Measurements from ENCODE around the gene SREBF1. TPM values are rescaled to one million over a fixed set of nuclear protein-coding genes. Genes with fewer than 3 reads are reported as not detected.

Gene SREBF1
- polyA plus RNA-seq, 6 donors from 2014 or later, result 4.8 to 10.0 (median 5.4) TPM

DNA sequence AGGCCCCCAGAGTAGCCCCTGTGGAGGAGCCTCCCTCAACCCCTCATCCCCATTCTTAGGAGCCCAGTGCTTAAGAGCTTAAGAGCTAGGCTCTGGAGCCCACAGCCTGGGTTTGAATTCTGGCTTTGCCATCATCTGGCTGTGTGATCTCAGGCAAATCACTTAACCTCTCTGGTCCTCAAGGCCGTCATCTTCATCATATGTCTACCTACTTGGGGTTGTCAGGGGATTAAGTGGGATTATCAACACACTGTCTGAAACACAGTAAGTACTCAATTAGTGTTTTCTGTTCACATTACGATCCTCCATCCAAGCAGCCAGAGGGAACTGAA lies 4.8 kb downstream of the SREBF1 start:
- H3K4me1 Mint-ChIP-seq, result peaks cover 35 to 47% (median 44%) of the 10 kb centered on the region in 3 donors
- H3K36me3 Mint-ChIP-seq, result no peaks in the 10 kb centered on the region
- no peaks in the 10 kb centered on the region for H3K9me3 Mint-ChIP-seq
- ATAC-seq (ENCODE audit: low read depth in 2 of 2) (no peak), DNase-seq (no peak)
- H3K4me3 Mint-ChIP-seq, result peak overlapping the region in 1 of 8 donors; percentile 4
- H3K27ac Mint-ChIP-seq, result peak overlapping the region in 2 of 6 donors; percentile 56 to 66
- H3K27me3 Mint-ChIP-seq, result no peaks in the 10 kb centered on the region

DNA sequence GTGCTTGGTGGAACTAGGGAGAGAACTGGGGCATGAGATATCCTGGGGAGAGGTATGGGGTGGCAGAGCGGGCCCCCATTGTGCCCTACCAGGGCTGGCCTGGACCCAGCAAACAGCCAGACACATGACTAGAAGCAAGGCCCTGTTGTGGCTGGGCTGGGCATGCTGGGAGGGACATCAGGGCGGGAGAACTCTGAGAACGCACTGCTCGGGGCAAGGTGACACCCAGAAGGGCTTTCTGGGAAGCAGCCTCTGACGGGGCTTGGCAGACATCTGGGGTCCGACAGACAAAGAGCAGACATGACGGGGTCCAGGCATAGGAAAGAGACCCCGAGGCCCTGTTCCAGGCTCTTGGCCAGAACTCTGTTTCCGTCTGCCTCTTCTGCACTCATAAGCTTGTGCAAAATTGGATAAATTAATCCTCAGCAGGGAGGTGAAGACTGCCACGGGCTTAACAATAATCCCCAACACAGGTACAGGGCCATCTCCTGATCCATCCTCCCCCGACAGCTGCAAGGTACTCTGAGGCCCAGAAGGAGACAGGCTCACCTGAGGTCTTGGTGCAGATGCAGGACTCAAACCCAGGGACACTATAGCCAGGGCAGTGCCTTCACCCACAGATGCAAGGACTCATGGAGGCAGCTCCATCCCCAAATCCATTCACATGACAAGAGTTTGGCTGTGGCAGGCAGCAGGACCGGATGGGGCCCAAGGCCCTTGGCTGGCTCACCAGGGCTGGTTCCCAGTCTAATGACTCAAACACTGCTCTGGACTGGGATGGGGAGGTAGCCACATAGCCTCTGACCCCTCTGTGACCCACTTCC lies 5.4 kb downstream of the SREBF1 start:
- Mint-ChIP-seq H3K4me1 (peaks cover 39 to 51% (median 47%) of the 10 kb centered on the region in 3 donors), H3K27ac (peak overlapping the region in 2 of 6 donors; percentile 65 to 76)
- no peak for ATAC-seq (ENCODE audit: low read depth in 2 of 2)

DNA sequence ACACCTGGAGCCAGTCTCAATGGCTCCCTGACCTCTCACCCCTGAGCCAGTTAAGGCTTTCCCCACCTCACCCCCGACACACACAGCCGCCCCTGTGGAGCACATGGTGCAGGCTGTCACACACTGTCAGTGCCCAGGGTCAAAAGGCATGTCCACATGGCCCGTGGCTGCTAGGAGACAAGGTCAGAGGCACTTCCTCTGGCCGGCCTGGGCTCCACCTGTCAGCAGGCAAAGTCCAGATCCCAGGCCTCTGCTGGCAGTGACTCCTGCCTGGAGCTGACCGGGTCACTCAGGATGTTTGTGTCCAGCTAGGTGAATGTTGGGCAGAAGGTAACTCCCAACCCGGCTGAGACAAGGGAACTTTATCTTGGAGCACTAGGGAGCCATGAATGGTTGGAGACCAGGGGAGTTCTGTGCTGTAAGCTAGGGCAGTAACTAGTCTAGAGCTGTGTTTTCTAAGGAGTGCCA lies 6.0 kb downstream of the SREBF1 start:
- peaks cover 42 to 53% (median 49%) of the 10 kb centered on the region in 3 donors for H3K4me1 Mint-ChIP-seq
- ATAC-seq (ENCODE audit: low read depth in 2 of 2) (no peak), DNase-seq (no peak)
- H3K27ac Mint-ChIP-seq, result peak overlapping the region in 1 of 6 donors; percentile 76
- peak overlapping the region in 2 of 8 donors; percentile 39 to 40 for H3K4me3 Mint-ChIP-seq
- H3K36me3 Mint-ChIP-seq, result no peaks in the 10 kb centered on the region
- H3K27me3 Mint-ChIP-seq, result no peaks in the 10 kb centered on the region
- no peaks in the 10 kb centered on the region for H3K9me3 Mint-ChIP-seq

More for the DNA sequence above, 5.4 kb downstream of the SREBF1 start:
- no peaks in the 10 kb centered on the region for H3K36me3 Mint-ChIP-seq
- peak overlapping the region in 2 of 8 donors; percentile 39 to 40 for H3K4me3 Mint-ChIP-seq
- no peak for DNase-seq
- no peaks in the 10 kb centered on the region for H3K9me3 Mint-ChIP-seq
- H3K27me3 Mint-ChIP-seq, result no peaks in the 10 kb centered on the region

DNA sequence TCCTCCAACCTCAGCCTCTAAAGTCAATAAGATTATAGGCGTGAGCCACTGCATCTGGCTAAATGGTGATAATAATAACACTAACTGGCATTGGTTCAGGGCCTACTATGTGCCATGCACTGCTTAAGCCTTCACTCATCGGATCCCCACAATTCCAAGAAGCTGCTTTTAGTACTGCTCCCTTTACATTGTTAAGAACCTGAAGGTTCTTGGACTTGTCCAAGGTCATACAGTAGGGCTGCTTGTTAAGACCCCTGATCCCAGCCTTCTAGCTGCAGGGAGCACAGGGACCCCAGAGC lies 6.6 kb downstream of the SREBF1 start:
- no peaks in the 10 kb centered on the region for H3K9me3 Mint-ChIP-seq
- no peaks in the 10 kb centered on the region for H3K36me3 Mint-ChIP-seq
- no peak overlapping the region for H3K4me3 Mint-ChIP-seq
- DNase-seq (no peak), ATAC-seq (ENCODE audit: low read depth in 2 of 2) (no peak)
- H3K4me1 Mint-ChIP-seq, result peaks cover 40 to 49% (median 46%) of the 10 kb centered on the region in 3 donors
- no peaks in the 10 kb centered on the region for H3K27me3 Mint-ChIP-seq
- no peak overlapping the region for H3K27ac Mint-ChIP-seq

DNA sequence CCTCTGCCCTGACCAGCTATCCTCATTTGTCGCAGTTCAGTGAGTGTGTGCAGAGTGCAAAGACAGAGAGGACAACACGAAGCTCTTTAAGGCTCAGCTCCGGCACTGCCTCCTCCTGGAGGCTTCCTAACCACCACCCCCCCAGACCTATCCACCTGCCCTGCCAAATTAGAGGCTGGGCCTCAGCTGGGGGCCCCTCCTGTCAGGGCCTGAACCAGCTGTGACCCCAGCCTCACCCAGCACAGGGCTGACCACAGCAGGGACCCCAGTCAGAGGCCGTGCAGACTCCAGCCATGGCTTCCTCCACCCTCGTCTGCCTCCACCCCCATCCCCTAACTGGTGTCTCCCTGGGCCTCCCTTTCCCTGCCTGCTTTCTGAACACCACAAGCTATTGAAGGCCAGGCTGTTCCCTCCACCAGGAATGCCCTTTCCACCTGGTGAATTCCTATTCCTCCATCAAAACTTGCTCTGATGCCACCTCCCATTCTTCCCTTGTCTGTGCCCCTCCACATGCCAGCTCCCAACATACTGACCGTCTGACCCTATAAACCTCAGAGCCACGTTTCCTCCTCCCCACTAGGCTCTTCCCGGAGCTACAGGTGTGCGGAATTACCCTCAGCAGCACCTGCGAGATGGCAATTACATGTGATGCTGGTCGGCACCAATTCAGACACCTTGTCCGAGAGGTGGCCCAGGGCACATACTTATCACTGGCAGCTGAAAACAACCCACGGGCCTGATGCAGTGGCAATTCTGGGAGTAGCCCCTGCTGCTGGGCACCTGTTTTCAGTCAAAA lies 8.8 kb downstream of the SREBF1 start:
- Mint-ChIP-seq H3K9me3 (no peaks in the 10 kb centered on the region), H3K4me3 (peak overlapping the region in 1 of 8 donors; percentile 40), H3K27me3 (no peaks in the 10 kb centered on the region), H3K4me1 (peaks cover 36 to 47% (median 46%) of the 10 kb centered on the region in 3 donors), H3K36me3 (no peaks in the 10 kb centered on the region), H3K27ac (peak overlapping the region in 1 of 6 donors; percentile 13)
- ATAC-seq (ENCODE audit: low read depth in 2 of 2), result no peak
- DNase-seq, result no peak

DNA sequence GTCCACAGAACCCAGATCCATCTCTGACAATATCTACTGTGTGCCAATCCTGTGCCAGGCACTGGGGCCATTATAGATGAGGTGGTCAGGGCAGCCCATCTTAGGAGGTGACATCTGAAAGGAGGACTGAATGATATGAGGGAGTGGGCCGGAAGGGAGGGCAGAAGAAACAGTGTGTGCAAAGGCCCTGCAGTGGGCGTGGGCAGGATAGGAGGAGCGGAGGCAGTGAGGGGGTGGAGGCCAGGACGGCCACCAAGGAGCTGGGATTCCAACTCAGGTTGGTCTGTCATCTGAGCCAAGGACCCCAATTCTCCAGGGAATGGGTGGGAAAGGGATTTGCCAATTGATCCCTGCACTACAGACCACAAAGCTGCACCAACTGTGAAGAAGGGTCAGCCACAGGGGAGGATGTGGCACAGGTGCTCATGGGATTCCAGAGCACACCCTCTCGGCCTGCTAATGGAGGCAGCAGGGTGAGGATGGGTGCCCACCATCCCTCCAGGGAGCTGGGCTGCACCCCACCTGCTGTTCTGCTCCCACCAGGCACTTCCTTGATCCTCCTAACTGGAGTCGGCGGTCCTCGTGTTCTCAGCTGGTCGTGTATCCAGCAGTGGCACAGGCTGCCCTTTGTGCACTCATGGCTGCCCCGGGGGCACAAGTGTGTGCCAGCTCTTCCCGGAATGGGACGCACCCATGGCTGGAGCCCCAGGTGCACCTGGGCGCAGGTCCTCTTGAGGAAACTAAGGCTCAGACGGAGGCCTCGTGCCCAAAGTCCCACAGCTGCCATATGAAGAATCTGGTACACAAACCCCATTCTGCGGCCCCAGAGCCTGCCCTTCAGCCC lies 9.6 kb downstream of the SREBF1 start:
- ATAC-seq (ENCODE audit: low read depth in 2 of 2) (no peak), DNase-seq (no peak)
- H3K36me3 Mint-ChIP-seq, result no peaks in the 10 kb centered on the region
- H3K4me3 Mint-ChIP-seq, result peak overlapping the region in 3 of 8 donors; percentile 1 to 19 (median 7)
- H3K9me3 Mint-ChIP-seq, result no peaks in the 10 kb centered on the region
- H3K4me1 Mint-ChIP-seq, result peaks cover 41 to 51% (median 48%) of the 10 kb centered on the region in 3 donors
- H3K27ac Mint-ChIP-seq, result peak overlapping the region in 1 of 6 donors; percentile 13
- H3K27me3 Mint-ChIP-seq, result no peaks in the 10 kb centered on the region

DNA sequence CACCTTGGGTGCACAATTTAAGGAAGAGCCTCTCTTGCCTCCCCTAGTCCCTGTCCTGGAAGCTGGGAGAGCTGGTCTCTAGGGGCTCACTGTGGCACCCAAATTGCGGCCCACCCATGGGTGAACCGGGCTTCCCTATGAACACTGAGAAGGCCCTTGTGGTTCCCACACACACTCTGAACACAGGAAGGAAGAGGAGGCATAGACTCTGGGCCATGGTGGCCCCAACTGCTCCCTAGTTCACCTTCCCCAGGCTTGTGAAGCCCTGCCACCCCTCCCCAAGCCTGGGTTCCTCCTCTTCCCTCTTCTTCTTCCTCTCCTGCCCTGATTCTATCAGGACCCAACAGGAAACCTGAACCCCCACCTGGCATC lies 10.5 kb downstream of the SREBF1 start:
- Mint-ChIP-seq H3K27me3 (peaks cover 0 to under 1% (median 0%) of the 10 kb centered on the region in 3 donors), H3K9me3 (no peaks in the 10 kb centered on the region), H3K4me3 (peak overlapping the region in 3 of 8 donors; percentile 7 to 61 (median 17)), H3K27ac (peak overlapping the region in 2 of 6 donors; percentile 1 to 74), H3K36me3 (no peaks in the 10 kb centered on the region), H3K4me1 (peaks cover 39 to 53% (median 43%) of the 10 kb centered on the region in 3 donors)
- DNase-seq (no peak), ATAC-seq (ENCODE audit: low read depth in 2 of 2) (no peak)

DNA sequence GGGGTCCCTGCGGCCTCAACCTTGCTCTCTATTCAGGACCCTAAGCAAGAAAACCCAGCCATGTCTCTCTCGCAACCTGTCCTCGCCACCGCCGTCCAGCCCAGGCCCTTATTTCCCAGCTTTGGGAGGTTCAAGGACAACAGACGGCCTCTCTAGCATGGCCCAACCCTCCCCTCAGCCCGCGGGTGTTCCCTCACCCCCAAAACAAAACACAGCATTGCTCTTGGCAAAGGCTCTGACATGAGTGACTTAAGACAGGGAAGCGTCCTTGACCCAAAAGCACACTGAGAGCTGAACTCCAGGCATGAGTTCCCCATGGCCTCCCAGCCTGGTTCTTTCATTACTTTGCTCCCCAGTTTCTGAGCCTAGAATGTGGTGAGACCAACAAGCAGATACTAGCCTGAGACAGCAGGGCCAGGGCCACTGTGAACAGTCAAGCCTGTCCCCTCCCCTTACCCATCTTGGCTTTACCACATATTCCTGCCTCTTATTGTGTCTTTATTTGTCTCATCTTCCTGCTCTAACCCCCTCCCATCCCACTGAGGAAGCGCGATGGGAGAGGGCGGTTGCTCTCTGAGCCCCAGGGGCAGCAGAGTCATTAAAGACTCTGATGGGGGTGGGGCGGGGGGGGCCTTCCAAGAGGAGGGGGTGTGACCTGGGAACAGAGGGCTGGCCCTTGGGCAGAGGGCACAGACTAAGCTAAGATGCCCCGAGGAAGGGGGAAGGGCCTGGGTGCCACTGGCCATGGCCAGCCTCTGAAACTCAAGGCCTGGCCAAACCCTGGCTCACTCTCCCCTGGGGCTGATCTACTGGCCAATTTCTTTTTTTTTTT lies 11.8 kb downstream of the SREBF1 start:
- Mint-ChIP-seq H3K4me3 (peak overlapping the region; percentile 64 to 88 (median 76)), H3K27me3 (peaks cover 0 to 4% (median 0%) of the 10 kb centered on the region in 3 donors), H3K27ac (peak overlapping the region in 4 of 6 donors; percentile 74 to 93 (median 80)), H3K4me1 (peaks cover 39 to 58% (median 48%) of the 10 kb centered on the region in 3 donors), H3K36me3 (no peaks in the 10 kb centered on the region), H3K9me3 (no peaks in the 10 kb centered on the region)
- ATAC-seq (ENCODE audit: low read depth in 2 of 2) (no peak), DNase-seq (no peak)

DNA sequence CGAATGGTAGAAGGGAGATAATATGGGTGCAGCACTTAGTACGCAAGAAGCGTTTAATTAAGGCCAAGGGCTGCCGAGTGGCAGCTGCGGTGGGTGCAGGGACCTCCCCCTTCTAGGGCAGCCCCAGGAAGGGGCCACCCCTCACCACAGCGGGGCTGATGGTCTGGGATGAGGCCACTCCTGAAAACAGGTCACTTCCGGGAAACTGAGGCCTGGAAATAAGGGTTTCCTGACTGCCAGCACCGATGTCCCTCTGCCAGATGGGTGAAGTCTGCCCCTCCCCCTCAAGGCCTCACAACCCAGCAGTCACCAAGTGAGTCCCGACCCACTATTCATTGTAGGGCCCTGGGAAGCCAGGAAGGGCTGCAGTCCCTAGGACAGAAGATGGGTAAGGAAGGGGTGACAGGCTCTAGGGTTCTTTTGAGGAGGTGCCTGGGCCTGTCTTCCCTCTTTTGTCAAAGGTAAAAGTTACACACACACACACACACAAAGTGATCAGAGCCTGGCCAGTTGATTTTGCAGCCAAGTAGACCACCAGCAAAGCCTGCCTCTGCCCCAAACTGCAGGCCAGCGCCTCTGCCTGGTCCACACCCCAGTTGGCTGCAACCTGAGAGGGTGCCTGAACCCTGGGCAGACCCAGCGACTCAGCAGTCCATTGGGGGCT lies 12.5 kb downstream of the SREBF1 start:
- DNase-seq (no peak), ATAC-seq (ENCODE audit: low read depth in 2 of 2) (peak; percentile 20 to 23)
- Mint-ChIP-seq H3K27ac (peak overlapping the region; percentile 48 to 93 (median 88)), H3K9me3 (no peaks in the 10 kb centered on the region), H3K4me1 (peaks cover 39 to 58% (median 48%) of the 10 kb centered on the region in 3 donors), H3K36me3 (no peaks in the 10 kb centered on the region), H3K4me3 (peak overlapping the region; percentile 70 to 91 (median 88)), H3K27me3 (peaks cover 0 to 4% (median 0%) of the 10 kb centered on the region in 3 donors)

DNA sequence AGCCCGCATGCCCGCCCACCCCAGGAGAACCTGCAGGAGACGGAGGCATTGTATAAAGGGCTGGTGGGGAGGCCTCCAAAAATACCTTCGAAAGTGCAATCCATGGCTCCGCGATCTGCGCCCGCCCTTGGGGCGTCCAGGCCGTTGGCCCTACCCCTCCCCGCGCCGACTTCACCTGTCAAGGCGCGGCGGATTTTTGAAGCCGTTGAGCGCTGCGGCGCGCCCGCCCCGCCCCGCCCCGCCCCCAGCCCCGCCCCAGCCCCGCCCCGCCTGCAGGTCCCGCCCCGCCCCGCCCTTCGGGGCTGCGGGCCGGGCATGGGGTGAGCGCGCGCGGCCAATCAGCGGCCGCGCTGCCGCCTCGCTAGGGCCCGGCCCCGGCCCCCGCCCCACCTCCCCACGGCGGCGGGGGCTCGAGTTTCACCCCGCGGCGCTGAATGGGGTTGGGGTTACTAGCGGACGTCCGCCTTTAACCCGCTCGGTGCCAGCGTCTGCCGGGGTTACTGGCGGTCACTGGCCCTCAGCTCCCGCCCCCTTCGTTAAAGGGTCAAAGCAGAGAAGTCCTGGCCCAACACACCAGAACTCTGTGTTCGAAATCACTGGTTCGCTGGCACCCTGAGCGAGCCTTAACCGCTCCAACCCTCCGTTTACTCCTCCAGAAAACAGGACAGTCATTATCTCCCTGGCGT lies 13.2 kb downstream of the SREBF1 start:
- H3K4me3 Mint-ChIP-seq, result peak overlapping the region; percentile 70 to 91 (median 88)
- H3K27me3 Mint-ChIP-seq, result peaks cover 0 to 4% (median 0%) of the 10 kb centered on the region in 3 donors
- DNase-seq, result peak; percentile 73
- peaks cover 0 to 5% of the 10 kb centered on the region in 2 donors for H3K36me3 Mint-ChIP-seq
- peak; percentile 89 for ATAC-seq (ENCODE audit: low read depth in 2 of 2)
- no peaks in the 10 kb centered on the region for H3K9me3 Mint-ChIP-seq
- H3K4me1 Mint-ChIP-seq, result peaks cover 43 to 58% (median 52%) of the 10 kb centered on the region in 3 donors
- H3K27ac Mint-ChIP-seq, result peak overlapping the region in 5 of 6 donors; percentile 75 to 93 (median 90)

DNA sequence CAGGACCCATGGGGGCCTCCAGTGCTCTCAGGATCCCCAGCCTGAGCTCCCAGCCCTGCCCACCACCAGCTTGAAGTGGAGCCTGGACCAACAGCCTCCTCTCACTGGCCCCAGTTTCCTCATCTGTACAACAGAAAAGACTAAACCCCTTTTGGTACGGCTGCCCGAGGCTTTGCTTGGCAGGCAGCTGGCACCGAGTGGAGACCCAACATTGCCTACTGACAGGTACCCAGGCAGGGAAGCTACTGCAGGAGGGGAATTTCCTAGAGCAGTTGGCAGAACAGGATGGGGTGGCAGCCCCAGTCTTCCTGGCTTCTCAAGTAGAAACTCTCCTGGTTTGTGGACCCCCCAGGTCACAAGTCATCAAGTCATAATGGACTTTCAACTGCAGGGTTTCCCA lies 14.2 kb downstream of the SREBF1 start:
- peaks cover 37 to 53% (median 53%) of the 10 kb centered on the region in 3 donors for H3K4me1 Mint-ChIP-seq
- DNase-seq (no peak), ATAC-seq (ENCODE audit: low read depth in 2 of 2) (no peak)
- H3K27ac Mint-ChIP-seq, result peak overlapping the region in 2 of 6 donors; percentile 28 to 66
- H3K27me3 Mint-ChIP-seq, result peaks cover 0 to 4% (median 0%) of the 10 kb centered on the region in 3 donors
- H3K9me3 Mint-ChIP-seq, result no peaks in the 10 kb centered on the region
- peaks cover 0 to 5% of the 10 kb centered on the region in 2 donors for H3K36me3 Mint-ChIP-seq
- peak overlapping the region; percentile 29 to 83 (median 60) for H3K4me3 Mint-ChIP-seq

Data from naive B cell (primary cell).